ENCODE data around the gene BARD1. TPM values are rescaled to one million over a fixed set of nuclear protein-coding genes. Genes with fewer than 3 reads are reported as not detected.

The BARD1 gene
- total RNA-seq, 1 experiment from 2014 or later: 39.6 TPM

DNA sequence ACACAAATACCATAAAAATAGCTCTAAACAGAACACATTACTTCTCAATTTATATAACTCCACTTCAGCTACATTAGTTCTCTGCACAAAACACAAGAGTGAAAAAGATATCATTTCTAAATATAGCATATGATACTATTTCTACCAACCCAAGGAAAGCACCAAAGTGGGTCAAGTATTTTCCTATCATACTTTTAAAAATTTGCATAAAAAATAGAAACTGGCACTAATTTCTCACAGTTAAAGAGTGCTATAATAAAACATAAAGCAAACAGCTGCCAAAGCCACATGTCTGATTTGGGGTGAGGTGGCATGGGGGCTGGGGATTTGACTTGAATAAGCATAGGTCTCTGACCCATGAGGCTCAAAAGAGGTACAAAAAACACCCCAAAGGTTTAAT, 61.5 kb downstream of the BARD1 start:
- Mint-ChIP-seq H3K4me1 (no peaks in the 10 kb centered on the region), H3K27me3 (ENCODE audit: low read depth) (no peaks in the 10 kb centered on the region), H3K9me3 (no peaks in the 10 kb centered on the region), H3K4me3 (no peak overlapping the region), H3K36me3 (peaks cover 57% of the 10 kb centered on the region), H3K27ac (no peak overlapping the region)
- no peak for DNase-seq (ENCODE audit: low spot score)
- POLR2A ChIA-PET: no interaction called here
- CTCF ChIA-PET: no interaction called here
- TF ChIP-seq HMGA2 (CRISPR knock-in tag; IDR thresholded peaks at IDR 0.05) (0 out of 2 replicates have a peak, but pooled peaks have one; percentile 3), ZNF281 (CRISPR knock-in tag; IDR thresholded peaks at IDR 0.05) (no peak)
- ATAC-seq: no peak

GRCh38 chr2:214742119-214742518, 67.4 kb downstream of the BARD1 start:
- Mint-ChIP-seq H3K9me3 (no peaks in the 10 kb centered on the region), H3K27ac (no peak overlapping the region), H3K4me3 (no peak overlapping the region), H3K36me3 (peaks cover 31% of the 10 kb centered on the region), H3K4me1 (no peaks in the 10 kb centered on the region), H3K27me3 (ENCODE audit: low read depth) (no peaks in the 10 kb centered on the region)
- no peak for TF ChIP-seq ZNF396 (CRISPR knock-in tag; IDR thresholded peaks at IDR 0.05; ENCODE audit: borderline replicate concordance)
- no peak for TF ChIP-seq SOX15 (CRISPR knock-in tag; IDR thresholded peaks at IDR 0.05)
- no peak for TF ChIP-seq HMGA2 (CRISPR knock-in tag; IDR thresholded peaks at IDR 0.05)
- TF ChIP-seq CREM (CRISPR knock-in tag; IDR thresholded peaks at IDR 0.05): no peak
- TF ChIP-seq CDX4 (CRISPR knock-in tag; IDR thresholded peaks at IDR 0.05; ENCODE audit: borderline replicate concordance): no peak
- TF ChIP-seq CBFB (CRISPR knock-in tag; IDR thresholded peaks at IDR 0.05; ENCODE audit: low read depth): no peak
- TF ChIP-seq SMAD3 (CRISPR knock-in tag; IDR thresholded peaks at IDR 0.05; ENCODE audit: borderline replicate concordance): no peak
- TF ChIP-seq NFATC4 (CRISPR knock-in tag; IDR thresholded peaks at IDR 0.05): no peak
- no peak for TF ChIP-seq ZNF281 (CRISPR knock-in tag; IDR thresholded peaks at IDR 0.05)
- no peak for TF ChIP-seq HMGXB4 (CRISPR knock-in tag; IDR thresholded peaks at IDR 0.05)
- TF ChIP-seq SP1 (CRISPR knock-in tag; conservative IDR thresholded peaks at IDR 0.05): no peak
- TF ChIP-seq CREB1 (CRISPR knock-in tag; IDR thresholded peaks at IDR 0.05): no peak
- ChIA-PET CTCF (no interaction called here), POLR2A (no interaction called here)
- ATAC-seq (no peak), DNase-seq (ENCODE audit: low spot score) (no peak)

GRCh38 chr2:214740867-214741395, 68.6 kb downstream of the BARD1 start:
- POLR2A ChIA-PET: no interaction called here
- peaks cover 27% of the 10 kb centered on the region for H3K36me3 Mint-ChIP-seq

More at GRCh38 chr2:214740867-214741395, 68.6 kb downstream of the BARD1 start:
- CTCF ChIA-PET: no interaction called here
- no peaks in the 10 kb centered on the region for H3K4me1 Mint-ChIP-seq
- DNase-seq (ENCODE audit: low spot score) (no peak), ATAC-seq (no peak)
- no peaks in the 10 kb centered on the region for H3K9me3 Mint-ChIP-seq
- no peak overlapping the region for H3K4me3 Mint-ChIP-seq
- TF ChIP-seq RELA (CRISPR knock-in tag; IDR thresholded peaks at IDR 0.05; ENCODE audit: borderline replicate concordance) (no peak), CREM (CRISPR knock-in tag; IDR thresholded peaks at IDR 0.05) (no peak), CREB1 (CRISPR knock-in tag; IDR thresholded peaks at IDR 0.05) (no peak), ZNF138 (CRISPR knock-in tag; conservative IDR thresholded peaks at IDR 0.05) (no peak), SMAD3 (CRISPR knock-in tag; IDR thresholded peaks at IDR 0.05; ENCODE audit: borderline replicate concordance) (no peak)
- TF ChIP-seq, protein P1, sequence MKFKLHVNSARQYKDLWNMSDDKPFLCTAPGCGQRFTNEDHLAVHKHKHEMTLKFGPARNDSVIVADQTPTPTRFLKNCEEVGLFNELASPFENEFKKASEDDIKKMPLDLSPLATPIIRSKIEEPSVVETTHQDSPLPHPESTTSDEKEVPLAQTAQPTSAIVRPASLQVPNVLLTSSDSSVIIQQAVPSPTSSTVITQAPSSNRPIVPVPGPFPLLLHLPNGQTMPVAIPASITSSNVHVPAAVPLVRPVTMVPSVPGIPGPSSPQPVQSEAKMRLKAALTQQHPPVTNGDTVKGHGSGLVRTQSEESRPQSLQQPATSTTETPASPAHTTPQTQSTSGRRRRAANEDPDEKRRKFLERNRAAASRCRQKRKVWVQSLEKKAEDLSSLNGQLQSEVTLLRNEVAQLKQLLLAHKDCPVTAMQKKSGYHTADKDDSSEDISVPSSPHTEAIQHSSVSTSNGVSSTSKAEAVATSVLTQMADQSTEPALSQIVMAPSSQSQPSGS (CRISPR knock-in tag; IDR thresholded peaks at IDR 0.05; ENCODE audit: borderline replicate concordance, low read depth): no peak
- TF ChIP-seq, protein P2, sequence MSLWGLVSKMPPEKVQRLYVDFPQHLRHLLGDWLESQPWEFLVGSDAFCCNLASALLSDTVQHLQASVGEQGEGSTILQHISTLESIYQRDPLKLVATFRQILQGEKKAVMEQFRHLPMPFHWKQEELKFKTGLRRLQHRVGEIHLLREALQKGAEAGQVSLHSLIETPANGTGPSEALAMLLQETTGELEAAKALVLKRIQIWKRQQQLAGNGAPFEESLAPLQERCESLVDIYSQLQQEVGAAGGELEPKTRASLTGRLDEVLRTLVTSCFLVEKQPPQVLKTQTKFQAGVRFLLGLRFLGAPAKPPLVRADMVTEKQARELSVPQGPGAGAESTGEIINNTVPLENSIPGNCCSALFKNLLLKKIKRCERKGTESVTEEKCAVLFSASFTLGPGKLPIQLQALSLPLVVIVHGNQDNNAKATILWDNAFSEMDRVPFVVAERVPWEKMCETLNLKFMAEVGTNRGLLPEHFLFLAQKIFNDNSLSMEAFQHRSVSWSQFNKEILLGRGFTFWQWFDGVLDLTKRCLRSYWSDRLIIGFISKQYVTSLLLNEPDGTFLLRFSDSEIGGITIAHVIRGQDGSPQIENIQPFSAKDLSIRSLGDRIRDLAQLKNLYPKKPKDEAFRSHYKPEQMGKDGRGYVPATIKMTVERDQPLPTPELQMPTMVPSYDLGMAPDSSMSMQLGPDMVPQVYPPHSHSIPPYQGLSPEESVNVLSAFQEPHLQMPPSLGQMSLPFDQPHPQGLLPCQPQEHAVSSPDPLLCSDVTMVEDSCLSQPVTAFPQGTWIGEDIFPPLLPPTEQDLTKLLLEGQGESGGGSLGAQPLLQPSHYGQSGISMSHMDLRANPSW (CRISPR knock-in tag; conservative IDR thresholded peaks at IDR 0.05; ENCODE audit: low read depth): no peak
- no peak overlapping the region for H3K27ac Mint-ChIP-seq
- no peaks in the 10 kb centered on the region for H3K27me3 Mint-ChIP-seq (ENCODE audit: low read depth)

Data from WTC11 (cell line).